ENCODE measurements around the gene LRRC51.

- TF ChIP-seq EZH2 (IDR thresholded peaks at IDR 0.05; ENCODE audit: borderline replicate concordance, insufficient read depth, low read length, poor library complexity, severe bottlenecking), result no peak
- TF ChIP-seq, protein P1, sequence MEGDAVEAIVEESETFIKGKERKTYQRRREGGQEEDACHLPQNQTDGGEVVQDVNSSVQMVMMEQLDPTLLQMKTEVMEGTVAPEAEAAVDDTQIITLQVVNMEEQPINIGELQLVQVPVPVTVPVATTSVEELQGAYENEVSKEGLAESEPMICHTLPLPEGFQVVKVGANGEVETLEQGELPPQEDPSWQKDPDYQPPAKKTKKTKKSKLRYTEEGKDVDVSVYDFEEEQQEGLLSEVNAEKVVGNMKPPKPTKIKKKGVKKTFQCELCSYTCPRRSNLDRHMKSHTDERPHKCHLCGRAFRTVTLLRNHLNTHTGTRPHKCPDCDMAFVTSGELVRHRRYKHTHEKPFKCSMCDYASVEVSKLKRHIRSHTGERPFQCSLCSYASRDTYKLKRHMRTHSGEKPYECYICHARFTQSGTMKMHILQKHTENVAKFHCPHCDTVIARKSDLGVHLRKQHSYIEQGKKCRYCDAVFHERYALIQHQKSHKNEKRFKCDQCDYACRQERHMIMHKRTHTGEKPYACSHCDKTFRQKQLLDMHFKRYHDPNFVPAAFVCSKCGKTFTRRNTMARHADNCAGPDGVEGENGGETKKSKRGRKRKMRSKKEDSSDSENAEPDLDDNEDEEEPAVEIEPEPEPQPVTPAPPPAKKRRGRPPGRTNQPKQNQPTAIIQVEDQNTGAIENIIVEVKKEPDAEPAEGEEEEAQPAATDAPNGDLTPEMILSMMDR (IDR thresholded peaks at IDR 0.05; ENCODE audit: poor library complexity, severe bottlenecking), result no peak
- TF ChIP-seq, protein P2, sequence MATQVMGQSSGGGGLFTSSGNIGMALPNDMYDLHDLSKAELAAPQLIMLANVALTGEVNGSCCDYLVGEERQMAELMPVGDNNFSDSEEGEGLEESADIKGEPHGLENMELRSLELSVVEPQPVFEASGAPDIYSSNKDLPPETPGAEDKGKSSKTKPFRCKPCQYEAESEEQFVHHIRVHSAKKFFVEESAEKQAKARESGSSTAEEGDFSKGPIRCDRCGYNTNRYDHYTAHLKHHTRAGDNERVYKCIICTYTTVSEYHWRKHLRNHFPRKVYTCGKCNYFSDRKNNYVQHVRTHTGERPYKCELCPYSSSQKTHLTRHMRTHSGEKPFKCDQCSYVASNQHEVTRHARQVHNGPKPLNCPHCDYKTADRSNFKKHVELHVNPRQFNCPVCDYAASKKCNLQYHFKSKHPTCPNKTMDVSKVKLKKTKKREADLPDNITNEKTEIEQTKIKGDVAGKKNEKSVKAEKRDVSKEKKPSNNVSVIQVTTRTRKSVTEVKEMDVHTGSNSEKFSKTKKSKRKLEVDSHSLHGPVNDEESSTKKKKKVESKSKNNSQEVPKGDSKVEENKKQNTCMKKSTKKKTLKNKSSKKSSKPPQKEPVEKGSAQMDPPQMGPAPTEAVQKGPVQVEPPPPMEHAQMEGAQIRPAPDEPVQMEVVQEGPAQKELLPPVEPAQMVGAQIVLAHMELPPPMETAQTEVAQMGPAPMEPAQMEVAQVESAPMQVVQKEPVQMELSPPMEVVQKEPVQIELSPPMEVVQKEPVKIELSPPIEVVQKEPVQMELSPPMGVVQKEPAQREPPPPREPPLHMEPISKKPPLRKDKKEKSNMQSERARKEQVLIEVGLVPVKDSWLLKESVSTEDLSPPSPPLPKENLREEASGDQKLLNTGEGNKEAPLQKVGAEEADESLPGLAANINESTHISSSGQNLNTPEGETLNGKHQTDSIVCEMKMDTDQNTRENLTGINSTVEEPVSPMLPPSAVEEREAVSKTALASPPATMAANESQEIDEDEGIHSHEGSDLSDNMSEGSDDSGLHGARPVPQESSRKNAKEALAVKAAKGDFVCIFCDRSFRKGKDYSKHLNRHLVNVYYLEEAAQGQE (IDR thresholded peaks at IDR 0.05; ENCODE audit: borderline replicate concordance), result no peak
- TF ChIP-seq POLR2AphosphoS5 (IDR thresholded peaks at IDR 0.05), result no peak
- TF ChIP-seq TAF1 (IDR thresholded peaks at IDR 0.05; ENCODE audit: low read depth), result no peak
- no peak for TF ChIP-seq EP300 (conservative IDR thresholded peaks at IDR 0.05; ENCODE audit: poor library complexity, severe bottlenecking)
- no peak for TF ChIP-seq RAD21 (conservative IDR thresholded peaks at IDR 0.05)
- no peak for TF ChIP-seq SMC3 (conservative IDR thresholded peaks at IDR 0.05; ENCODE audit: poor library complexity)
These were observed 4.3 kb downstream of the LRRC51 start for GRCh38 chr11:72084965-72085364.
